MM.1S (cell line): ENCODE results near the gene MYO10.

ENCODE experiments used
- EZH2 ChIP-seq: fragments of 300-600 bp; sonication (generic); optimal IDR thresholded peaks from 2 replicates; pipeline ENCODE3; 2017; ENCODE audit warnings: low read depth, mild to moderate bottlenecking, antibody characterized with exemption, low read length, mixed read lengths
- EZH2phosphoT487 ChIP-seq: fragments of 300-600 bp; sonication (generic); IDR thresholded peaks from 2 replicates; pipeline ENCODE4 v1.6.1; 2018; ENCODE audit warnings: antibody characterized with exemption, low read length
- TF ChIP-seq, protein P1 (sequence below): fragments of 300-600 bp; sonication (generic); IDR thresholded peaks from 2 replicates; pipeline ENCODE4 v1.5.1; 2016; ENCODE audit warnings: antibody characterized with exemption, low read length, mixed read lengths

DNA sequence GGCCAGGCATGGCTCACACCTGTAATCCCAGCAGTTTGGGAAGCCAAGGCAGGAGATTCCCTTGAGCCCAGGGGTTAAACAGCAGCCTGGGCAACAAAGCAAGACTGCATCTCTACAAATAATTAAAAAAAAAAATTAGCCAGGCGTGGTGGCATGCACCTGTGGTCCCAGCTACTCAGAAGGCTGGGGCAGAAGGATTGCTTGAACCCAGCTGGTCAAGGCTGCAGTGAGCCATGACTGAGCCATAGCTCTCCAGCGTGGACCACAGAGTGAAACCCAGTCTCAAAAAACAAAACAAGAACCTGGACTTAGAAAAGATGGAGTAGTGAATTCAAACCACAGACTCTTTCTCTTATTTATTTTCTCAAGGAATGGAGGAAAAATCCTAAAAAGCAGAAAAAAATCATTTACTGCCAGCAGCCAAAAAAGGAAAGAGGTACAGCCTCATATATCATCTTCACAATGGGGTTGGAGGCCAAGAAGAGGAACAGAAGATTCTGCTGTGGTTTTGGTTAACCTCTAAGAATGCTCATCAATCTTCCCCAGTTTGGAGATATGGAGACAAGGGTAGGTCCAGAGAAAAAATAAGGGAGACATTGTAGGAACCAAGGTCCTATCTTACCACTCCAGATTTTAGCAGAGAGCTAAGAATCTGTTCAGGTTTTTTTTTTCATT is 40.0 kb upstream of the MYO10 start:
- TF ChIP-seq EZH2 (no peak), EZH2phosphoT487 (no peak)
- TF ChIP-seq, protein P1, sequence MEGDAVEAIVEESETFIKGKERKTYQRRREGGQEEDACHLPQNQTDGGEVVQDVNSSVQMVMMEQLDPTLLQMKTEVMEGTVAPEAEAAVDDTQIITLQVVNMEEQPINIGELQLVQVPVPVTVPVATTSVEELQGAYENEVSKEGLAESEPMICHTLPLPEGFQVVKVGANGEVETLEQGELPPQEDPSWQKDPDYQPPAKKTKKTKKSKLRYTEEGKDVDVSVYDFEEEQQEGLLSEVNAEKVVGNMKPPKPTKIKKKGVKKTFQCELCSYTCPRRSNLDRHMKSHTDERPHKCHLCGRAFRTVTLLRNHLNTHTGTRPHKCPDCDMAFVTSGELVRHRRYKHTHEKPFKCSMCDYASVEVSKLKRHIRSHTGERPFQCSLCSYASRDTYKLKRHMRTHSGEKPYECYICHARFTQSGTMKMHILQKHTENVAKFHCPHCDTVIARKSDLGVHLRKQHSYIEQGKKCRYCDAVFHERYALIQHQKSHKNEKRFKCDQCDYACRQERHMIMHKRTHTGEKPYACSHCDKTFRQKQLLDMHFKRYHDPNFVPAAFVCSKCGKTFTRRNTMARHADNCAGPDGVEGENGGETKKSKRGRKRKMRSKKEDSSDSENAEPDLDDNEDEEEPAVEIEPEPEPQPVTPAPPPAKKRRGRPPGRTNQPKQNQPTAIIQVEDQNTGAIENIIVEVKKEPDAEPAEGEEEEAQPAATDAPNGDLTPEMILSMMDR: no peak
